HG03066 (cell line): Measurements from ENCODE around the gene TRPV2.

Experiments
- ATAC-seq: cut with Tn5 transposase; IDR thresholded peaks from one replicate; pipeline ENCODE4 v1.9.1; 2021; ENCODE audit warnings: low read depth; ENCODE audit not compliant: unreplicated experiment

The TRPV2 gene

GRCh38 chr17:16453493-16453851 lies 38.1 kb downstream of the TRPV2 start:
- ATAC-seq: no peak

- no peak for ATAC-seq
Observed at GRCh38 chr17:16455997-16456741, 40.8 kb downstream of the TRPV2 start.

GRCh38 chr17:16456742-16457316 lies 41.5 kb downstream of the TRPV2 start:
- no peak for ATAC-seq

GRCh38 chr17:16459271-16459670 lies 43.9 kb downstream of the TRPV2 start:
- ATAC-seq: no peak

- ATAC-seq: no peak
Observed at GRCh38 chr17:16459855-16460550, 44.6 kb downstream of the TRPV2 start.

GRCh38 chr17:16460796-16461605 lies 45.6 kb downstream of the TRPV2 start:
- no peak for ATAC-seq

- no peak for ATAC-seq
Observed at GRCh38 chr17:16461606-16461866, 46.2 kb downstream of the TRPV2 start.

- ATAC-seq: no peak
Observed at GRCh38 chr17:16462070-16462864, 46.9 kb downstream of the TRPV2 start.

- no peak for ATAC-seq
Observed at GRCh38 chr17:16463358-16464302, 48.3 kb downstream of the TRPV2 start.

- no peak for ATAC-seq
Observed at GRCh38 chr17:16464303-16465051, 49.1 kb downstream of the TRPV2 start.

GRCh38 chr17:16465052-16465312 lies 49.6 kb downstream of the TRPV2 start:
- ATAC-seq: no peak

GRCh38 chr17:16465861-16466338 lies 50.5 kb downstream of the TRPV2 start:
- no peak for ATAC-seq

GRCh38 chr17:16466407-16466806 lies 51.0 kb downstream of the TRPV2 start:
- ATAC-seq: no peak

- no peak for ATAC-seq
Observed at GRCh38 chr17:16467044-16467443, 51.7 kb downstream of the TRPV2 start.

GRCh38 chr17:16467886-16468285 lies 52.5 kb downstream of the TRPV2 start:
- no peak for ATAC-seq

GRCh38 chr17:16468428-16468992 lies 53.1 kb downstream of the TRPV2 start:
- ATAC-seq: no peak

GRCh38 chr17:16470265-16470664 lies 54.9 kb downstream of the TRPV2 start:
- no peak for ATAC-seq

- no peak for ATAC-seq
Observed at GRCh38 chr17:16471295-16471694, 55.9 kb downstream of the TRPV2 start.

- ATAC-seq: no peak
Observed at GRCh38 chr17:16472539-16472938, 57.2 kb downstream of the TRPV2 start.
